SH-SY5Y (cell line): ENCODE results near the gene GDPD4.

Experiments
- GATA2 ChIP-seq: IDR thresholded peaks from 2 replicates; pipeline ENCODE4 v1.6.1; 2011; ENCODE audit warnings: mild to moderate bottlenecking, low read depth, low read length
- GATA3 ChIP-seq: IDR thresholded peaks from 2 replicates; pipeline ENCODE4 v1.6.1; 2011; ENCODE audit warnings: low read depth, mild to moderate bottlenecking, low read length, moderate library complexity

GRCh38 chr11:77287615-77288273, 13.7 kb downstream of the GDPD4 start:
- TF ChIP-seq GATA2 (no peak), GATA3 (no peak)
